ENCODE results near the gene CCDC102A. TPM values are rescaled to one million over a fixed set of nuclear protein-coding genes. Genes with fewer than 3 reads are reported as not detected.
"Not testable (repeated sequence)": the region's sequence is repeated elsewhere in the genome, so short reads cannot be mapped to it uniquely, and the experiment has no call there.

CCDC102A gene
- total RNA-seq, 1 experiment from 2014 or later, result 7.7 TPM

GRCh38 chr16:57502048-57502775, 34.2 kb downstream of the CCDC102A start:
- no peak for DNase-seq (ENCODE audit: low read depth)

- DNase-seq (ENCODE audit: low read depth), result no peak
Measured at GRCh38 chr16:57501492-57501891, 34.9 kb downstream of the CCDC102A start.

- DNase-seq (ENCODE audit: low read depth), result no peak
Measured at GRCh38 chr16:57500578-57501111, 35.7 kb downstream of the CCDC102A start.

GRCh38 chr16:57499941-57500340, 36.4 kb downstream of the CCDC102A start:
- DNase-seq (ENCODE audit: low read depth), result not testable (repeated sequence)

- no peak for DNase-seq (ENCODE audit: low read depth)
Measured at GRCh38 chr16:57498031-57498430, 38.3 kb downstream of the CCDC102A start.

GRCh38 chr16:57497121-57497520, 39.2 kb downstream of the CCDC102A start:
- DNase-seq (ENCODE audit: low read depth), result no peak

- no peak for DNase-seq (ENCODE audit: low read depth)
Measured at GRCh38 chr16:57493767-57494166, 42.6 kb downstream of the CCDC102A start.

- no peak for DNase-seq (ENCODE audit: low read depth)
Measured at GRCh38 chr16:57489229-57489628, 47.1 kb downstream of the CCDC102A start.

- no peak for DNase-seq (ENCODE audit: low read depth)
Measured at GRCh38 chr16:57486858-57487834, 49.2 kb downstream of the CCDC102A start.

GRCh38 chr16:57485916-57486857, 50.2 kb downstream of the CCDC102A start, which contains the start of gene DOK4:
Gene DOK4, minus strand, starts transcription at chr16:57486493. Its CDS starts 6,986 bp downstream, at chr16:57479507.
- peak; percentile 48 for DNase-seq (ENCODE audit: low read depth)

- DNase-seq (ENCODE audit: low read depth), result no peak
Measured at GRCh38 chr16:57485091-57485915, 51.1 kb downstream of the CCDC102A start.

GRCh38 chr16:57484515-57485005, 51.8 kb downstream of the CCDC102A start:
- no peak for DNase-seq (ENCODE audit: low read depth)

- DNase-seq (ENCODE audit: low read depth), result no peak
Measured at GRCh38 chr16:57483725-57484514, 52.5 kb downstream of the CCDC102A start.

GRCh38 chr16:57482845-57483545, 53.4 kb downstream of the CCDC102A start:
- DNase-seq (ENCODE audit: low read depth), result no peak

- DNase-seq (ENCODE audit: low read depth), result no peak
Measured at GRCh38 chr16:57481421-57481820, 55.0 kb downstream of the CCDC102A start.

GRCh38 chr16:57480754-57481230, 55.6 kb downstream of the CCDC102A start:
- DNase-seq (ENCODE audit: low read depth), result no peak

GRCh38 chr16:57479976-57480753, 56.2 kb downstream of the CCDC102A start:
- DNase-seq (ENCODE audit: low read depth), result peak; percentile 45
